Right renal cortex interstitium (tissue), 3 donors: ENCODE results near the gene SV2B. TPM values are rescaled to one million over a fixed set of nuclear protein-coding genes. Genes with fewer than 3 reads are reported as not detected.
A peak's percentile ranks its signal among the peaks of the same experiment; 100 is the strongest.

Experiments used
- DNase-seq, 3 donors: peaks; one replicate each; pipeline ENCODE4 v3.0.0-alpha.2; 2013; ENCODE audit warnings: low read depth in 3 of 3, low spot score in 2 of 3
- polyA plus RNA-seq, 3 donors: library from polyadenylated mRNA; unstranded; fragments of 120-200 nt; gene quantifications; one replicate each; pipeline ENCODE4 v1.2.1, GENCODE V29; 2013; ENCODE audit not compliant: insufficient read length in 3 of 3

SV2B gene
- polyA plus RNA-seq, 3 donors, result 0.74 to 1.2 (median 0.86) TPM

- peak; percentile 8 to 17 (median 14) for DNase-seq
These were observed 124.8 kb downstream of the SV2B start for GRCh38 chr15:91224755-91225380.

GRCh38 chr15:91225741-91226140 lies 125.7 kb downstream of the SV2B start:
- DNase-seq, result no peak

- DNase-seq, result no peak
These were observed 127.1 kb downstream of the SV2B start for GRCh38 chr15:91227117-91227516.

- DNase-seq, result no peak
These were observed 127.7 kb downstream of the SV2B start for GRCh38 chr15:91227766-91228165.

GRCh38 chr15:91228383-91228782 lies 128.3 kb downstream of the SV2B start:
- no peak for DNase-seq

- no peak for DNase-seq
These were observed 128.8 kb downstream of the SV2B start for GRCh38 chr15:91228890-91229289.

- DNase-seq, result no peak
These were observed 131.6 kb downstream of the SV2B start for GRCh38 chr15:91231703-91232102.

- DNase-seq, result no peak
These were observed 134.7 kb downstream of the SV2B start for GRCh38 chr15:91234759-91235158.

GRCh38 chr15:91235376-91235775 lies 135.3 kb downstream of the SV2B start:
- DNase-seq, result no peak

- no peak for DNase-seq
These were observed 137.4 kb downstream of the SV2B start for GRCh38 chr15:91237445-91237844.

GRCh38 chr15:91238644-91239425 lies 138.8 kb downstream of the SV2B start:
- DNase-seq, result no peak

GRCh38 chr15:91243826-91244225 lies 143.8 kb downstream of the SV2B start:
- DNase-seq, result no peak

GRCh38 chr15:91244919-91245318 lies 144.9 kb downstream of the SV2B start:
- no peak for DNase-seq

- DNase-seq, result no peak
These were observed 146.9 kb downstream of the SV2B start for GRCh38 chr15:91246998-91247397.

- no peak for DNase-seq
These were observed 149.5 kb downstream of the SV2B start for GRCh38 chr15:91249591-91249990.

- DNase-seq, result no peak
These were observed 152.3 kb downstream of the SV2B start for GRCh38 chr15:91252322-91252721.

GRCh38 chr15:91252756-91253155 lies 152.7 kb downstream of the SV2B start:
- DNase-seq, result no peak

- no peak for DNase-seq
These were observed 153.5 kb downstream of the SV2B start for GRCh38 chr15:91253605-91254004.

- DNase-seq, result no peak
These were observed 154.7 kb downstream of the SV2B start for GRCh38 chr15:91254766-91255165.

- no peak for DNase-seq
These were observed 155.7 kb downstream of the SV2B start for GRCh38 chr15:91255670-91256192.

GRCh38 chr15:91257746-91258414 lies 157.8 kb downstream of the SV2B start:
- DNase-seq, result no peak

GRCh38 chr15:91258415-91258759 lies 158.3 kb downstream of the SV2B start:
- DNase-seq, result no peak
